HG03175 (cell line): ENCODE data around the gene TRAT1.
A peak's percentile ranks its signal among the peaks of the same experiment; 100 is the strongest.
"Not testable (repeated sequence)": the region's sequence is repeated elsewhere in the genome, so short reads cannot be mapped to it uniquely, and the experiment has no call there.

Experiments
- ATAC-seq: cut with Tn5 transposase; IDR thresholded peaks from one replicate; pipeline ENCODE4 v1.9.1; 2021; ENCODE audit warnings: mild to moderate bottlenecking, moderate library complexity; ENCODE audit not compliant: unreplicated experiment

Gene TRAT1

GRCh38 chr3:108822123-108822897, at the start of gene TRAT1:
TRAT1 (plus strand) TSS chr3:108822786; CDS start chr3:108822928, 142 bp downstream.
- ATAC-seq = no peak

GRCh38 chr3:108775649-108776048, 46.9 kb upstream of the TRAT1 start:
- no peak for ATAC-seq

GRCh38 chr3:108779496-108779895, 43.1 kb upstream of the TRAT1 start:
- ATAC-seq = no peak

DNA sequence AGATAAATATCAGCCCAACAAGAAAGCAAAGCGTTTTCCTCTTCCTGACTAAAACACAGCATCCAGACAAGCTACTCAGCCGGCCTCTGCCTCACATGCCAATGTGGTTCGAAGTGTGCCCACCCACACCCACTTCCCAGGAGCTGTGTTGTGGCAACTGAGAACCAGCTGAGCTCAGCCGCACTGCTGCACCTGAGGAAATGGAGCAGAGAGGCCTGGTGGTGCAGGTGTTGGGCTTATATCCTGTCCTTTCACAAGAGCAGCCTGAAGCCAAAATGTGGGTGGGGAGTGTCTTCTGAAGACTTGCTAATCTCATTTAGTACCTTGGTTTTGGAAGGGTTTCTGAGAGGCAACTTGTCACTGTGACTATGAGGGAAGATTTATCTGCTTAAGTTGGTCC, 42.4 kb upstream of the TRAT1 start:
- no peak for ATAC-seq

- no peak for ATAC-seq
These were observed 31.1 kb upstream of the TRAT1 start for GRCh38 chr3:108791473-108791872.

DNA sequence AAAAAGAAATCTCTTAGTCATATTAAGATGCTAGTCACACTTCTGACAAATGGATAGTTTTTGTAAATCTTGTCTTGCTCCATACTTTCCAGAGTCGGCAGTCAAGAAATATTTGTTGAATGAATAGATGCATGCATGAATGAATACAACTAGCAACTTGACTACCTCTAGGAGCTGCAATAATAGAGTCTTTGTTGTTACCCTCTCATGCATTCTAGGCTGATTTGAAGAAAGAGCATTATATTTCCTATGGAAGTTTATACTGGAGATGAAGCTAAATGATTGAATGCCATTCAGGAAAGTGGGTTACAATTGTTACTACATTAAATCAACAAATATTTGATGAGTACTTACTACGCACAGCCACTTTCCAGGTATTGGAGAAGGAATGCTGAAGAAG, 18.1 kb upstream of the TRAT1 start:
- ATAC-seq = no peak

- no peak for ATAC-seq
These were observed 17.6 kb upstream of the TRAT1 start for GRCh38 chr3:108804966-108805365.

DNA sequence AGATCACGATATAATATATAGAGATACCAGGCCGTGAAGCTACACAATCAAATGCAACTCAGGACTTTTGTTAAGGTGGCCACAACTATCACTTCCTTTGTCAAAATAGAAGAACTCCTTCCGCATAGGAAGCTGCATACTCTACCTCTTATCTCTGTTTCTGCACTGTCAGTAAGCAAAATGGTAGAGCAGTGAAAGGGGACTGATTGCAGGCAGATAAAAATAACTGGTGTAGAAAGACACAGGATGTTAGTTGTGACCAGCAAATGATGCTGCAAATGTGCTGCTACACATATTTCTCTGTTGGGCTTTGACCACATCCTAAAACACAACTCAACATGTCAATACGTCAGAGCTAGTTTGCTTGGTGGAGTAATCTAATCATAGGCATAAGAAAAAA, 16.3 kb upstream of the TRAT1 start:
- peak; percentile 61 for ATAC-seq

DNA sequence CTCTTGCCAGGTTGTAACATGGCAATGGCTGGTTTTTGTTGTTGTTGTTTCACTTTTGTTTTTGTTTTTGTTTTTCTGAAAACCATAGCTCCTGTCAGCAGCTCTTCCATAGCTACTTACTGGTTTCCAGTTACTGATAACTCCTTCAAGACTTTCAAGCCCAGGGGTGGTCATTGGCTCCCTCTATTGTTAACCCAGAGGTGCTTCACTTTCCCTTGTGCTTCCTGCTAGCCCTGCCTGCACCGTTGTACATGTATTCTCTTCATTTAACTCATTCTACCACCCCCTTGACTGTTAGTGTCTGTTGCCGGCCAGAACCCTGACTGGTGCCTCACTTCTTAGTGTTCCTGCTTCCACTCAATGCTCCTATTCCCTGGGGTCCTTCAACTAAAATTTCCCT, 4.2 kb upstream of the TRAT1 start:
- peak; percentile 80 for ATAC-seq

GRCh38 chr3:108820586-108820985, 2.0 kb upstream of the TRAT1 start:
- no peak for ATAC-seq

DNA sequence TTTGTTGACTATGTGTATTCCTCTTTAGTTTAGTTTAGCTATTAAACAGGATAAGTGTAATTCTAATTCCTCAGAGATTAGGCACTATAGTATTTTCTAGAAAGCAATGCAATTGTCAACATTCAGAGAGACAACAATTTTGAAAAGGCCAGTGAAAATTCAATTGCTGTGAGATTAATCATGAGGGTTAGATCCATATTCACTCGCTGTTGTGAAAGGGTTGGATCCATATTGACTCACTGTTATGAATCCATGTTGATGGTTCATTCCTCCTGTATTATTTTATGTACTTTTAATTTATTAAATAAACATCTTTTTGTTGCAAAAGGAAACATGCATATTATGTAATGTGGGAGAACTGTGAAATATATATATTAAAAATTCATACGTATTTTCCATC, 641 bp downstream of the TRAT1 start:
- no peak for ATAC-seq

GRCh38 chr3:108823803-108824202, 1.2 kb downstream of the TRAT1 start:
- ATAC-seq = not testable (repeated sequence)

DNA sequence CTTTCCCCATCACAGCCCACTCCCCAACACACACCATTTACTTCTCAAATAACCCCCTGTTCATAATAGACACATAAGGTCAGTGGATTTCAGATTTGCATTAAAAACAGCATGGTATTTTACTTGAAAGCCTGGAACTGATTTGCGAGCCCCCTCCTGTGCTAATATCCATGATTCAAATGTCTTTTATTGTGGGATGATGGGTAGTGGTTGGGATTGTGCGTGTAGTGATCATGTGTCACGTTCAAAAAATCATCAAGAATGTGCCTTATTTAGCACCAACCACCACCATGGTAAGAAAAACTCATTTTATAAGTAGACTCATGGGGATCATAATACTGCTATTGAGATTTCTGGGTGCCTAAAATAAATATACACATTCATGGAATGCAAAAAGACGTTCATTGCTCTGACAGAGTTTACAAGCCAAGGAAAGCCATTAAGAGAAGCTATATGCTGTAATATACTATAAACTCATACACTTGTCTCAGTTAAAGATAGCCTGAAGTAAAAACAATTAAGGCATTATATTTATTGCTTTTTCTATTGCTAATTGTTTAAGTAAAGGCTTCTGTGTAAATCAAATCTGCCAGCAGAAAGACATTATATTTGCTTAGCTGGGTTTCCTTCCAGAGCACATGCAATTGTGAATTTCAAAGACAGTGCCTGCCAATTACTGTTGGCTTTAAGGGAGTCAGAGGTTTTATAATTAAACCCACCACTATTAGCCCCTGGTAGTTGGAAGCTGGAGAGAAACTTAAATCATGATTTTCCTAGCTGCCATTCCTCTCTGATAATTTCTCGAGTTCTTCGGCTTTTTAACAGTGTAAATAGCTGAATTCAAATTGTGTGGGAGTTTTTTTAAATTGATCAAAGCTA, 4.0 kb downstream of the TRAT1 start:
- no peak for ATAC-seq

- ATAC-seq = no peak
These were observed 7.8 kb downstream of the TRAT1 start for GRCh38 chr3:108830381-108830780.

GRCh38 chr3:108830991-108831614, 8.5 kb downstream of the TRAT1 start:
- no peak for ATAC-seq

DNA sequence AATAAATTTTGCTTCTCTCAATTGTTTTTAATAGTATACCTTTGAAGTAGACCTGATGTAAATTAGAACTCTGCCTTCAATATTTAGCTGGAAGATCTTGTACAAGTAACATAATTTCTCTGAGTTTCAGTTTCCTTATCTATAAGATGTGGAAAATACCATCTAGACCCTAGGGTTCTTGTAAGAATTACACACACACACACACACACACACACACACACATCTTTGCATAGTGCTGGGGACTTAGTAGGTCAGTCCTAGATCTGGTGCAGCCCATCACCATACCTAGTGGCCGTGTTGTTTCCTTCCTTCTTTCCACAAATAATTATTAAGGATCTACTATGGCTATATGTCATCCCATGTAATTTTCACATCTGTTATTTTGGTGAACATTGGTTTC, 11.0 kb downstream of the TRAT1 start:
- ATAC-seq = no peak

- no peak for ATAC-seq
These were observed 12.0 kb downstream of the TRAT1 start for GRCh38 chr3:108834551-108834950.

GRCh38 chr3:108835101-108835500, 12.5 kb downstream of the TRAT1 start:
- ATAC-seq = no peak

GRCh38 chr3:108838436-108838835, 15.8 kb downstream of the TRAT1 start:
- no peak for ATAC-seq

- ATAC-seq = no peak
These were observed 23.2 kb downstream of the TRAT1 start for GRCh38 chr3:108845709-108846293.

DNA sequence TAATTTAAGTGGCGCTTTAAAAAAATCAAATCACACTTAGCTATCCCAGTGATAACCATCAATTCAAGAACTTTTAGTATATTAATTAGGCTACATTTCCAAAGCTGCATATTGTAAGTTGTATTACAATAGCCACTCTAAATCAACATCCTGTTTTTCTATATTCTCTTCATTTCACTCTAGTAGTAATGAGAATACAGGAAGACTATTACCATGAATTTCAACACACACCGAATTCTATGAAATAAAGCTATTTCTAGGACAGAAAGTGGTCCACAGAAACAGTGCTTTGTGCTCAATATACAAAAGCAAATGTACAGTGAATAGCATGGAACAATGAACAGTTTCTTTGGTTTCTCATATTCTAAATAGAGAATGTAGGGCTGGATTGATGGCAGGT, 24.6 kb downstream of the TRAT1 start:
- ATAC-seq = no peak
